NB4 (cell line): ENCODE results near the gene IL11.
"Not testable (repeated sequence)": the region's sequence is repeated elsewhere in the genome, so short reads cannot be mapped to it uniquely, and the experiment has no call there.

Experiments used
- DNase-seq: peaks from one replicate; pipeline ENCODE4 v3.0.0; 2010; ENCODE audit warnings: low read depth
- H3K4me3 ChIP-seq: one replicate; pipeline ENCODE4 v1.5.1; 2011; ENCODE audit warnings: mild to moderate bottlenecking, low read depth, low read length, moderate library complexity
- CTCF ChIP-seq: IDR thresholded peaks from one replicate; pipeline ENCODE4 v1.5.1; 2012; ENCODE audit warnings: low read depth, low read length
- MAX ChIP-seq: IDR thresholded peaks from 2 replicates; pipeline ENCODE4 v1.6.1; 2011; ENCODE audit warnings: low read depth, low read length
- MYC ChIP-seq: IDR thresholded peaks from 2 replicates; pipeline ENCODE4 v1.6.1; 2011; ENCODE audit warnings: low read depth, low read length
- POLR2A ChIP-seq: IDR thresholded peaks from 2 replicates; pipeline ENCODE4 v1.6.1; 2011; ENCODE audit warnings: mild to moderate bottlenecking; ENCODE audit not compliant: insufficient read length; ENCODE audit errors: extremely low read depth

IL11 gene

GRCh38 chr19:55370305-55370988 is at the start of gene IL11:
Gene IL11 (minus strand): TSS chr19:55370463. CDS start chr19:55370310, 153 bp downstream.
- no peak within 1 kb of the TSS for H3K4me3 ChIP-seq
- no peak for TF ChIP-seq CTCF
- no peak for TF ChIP-seq POLR2A
- no peak for TF ChIP-seq MYC
- TF ChIP-seq MAX = no peak
- no peak for DNase-seq

GRCh38 chr19:55419624-55420236 is 49.5 kb upstream of the IL11 start:
- no peak overlapping the region for H3K4me3 ChIP-seq
- DNase-seq = no peak
- TF ChIP-seq MAX = no peak
- TF ChIP-seq POLR2A = no peak
- TF ChIP-seq CTCF = no peak
- TF ChIP-seq MYC = no peak

- no peak overlapping the region for H3K4me3 ChIP-seq
- no peak for DNase-seq
- TF ChIP-seq MYC (no peak), CTCF (no peak), MAX (no peak), POLR2A (no peak)
These were observed 48.8 kb upstream of the IL11 start for GRCh38 chr19:55419103-55419502.

- TF ChIP-seq MYC (no peak), MAX (no peak), CTCF (peak; percentile 47), POLR2A (no peak)
- no peak overlapping the region for H3K4me3 ChIP-seq
- peak; percentile 72 for DNase-seq
These were observed 47.9 kb upstream of the IL11 start for GRCh38 chr19:55418185-55418584.

- DNase-seq = no peak
- H3K4me3 ChIP-seq = no peak overlapping the region
- TF ChIP-seq MAX (no peak), CTCF (no peak), MYC (no peak), POLR2A (no peak)
These were observed 39.9 kb upstream of the IL11 start for GRCh38 chr19:55410168-55410567.

GRCh38 chr19:55409179-55409578 is 38.9 kb upstream of the IL11 start:
- H3K4me3 ChIP-seq = not testable (repeated sequence)

More at GRCh38 chr19:55409179-55409578, 38.9 kb upstream of the IL11 start:
- DNase-seq = not testable (repeated sequence)
